ENCODE measurements around the gene DDA1. TPM values are rescaled to one million over a fixed set of nuclear protein-coding genes. Genes with fewer than 3 reads are reported as not detected.
"Not testable (repeated sequence)": the region's sequence is repeated elsewhere in the genome, so short reads cannot be mapped to it uniquely, and the experiment has no call there.

The DDA1 gene
- total RNA-seq, 1 donor from 2014 or later, result 30.4 TPM

GRCh38 chr19:17357078-17357666 is 47.8 kb downstream of the DDA1 start:
- DNase-seq, result no peak
- Histone ChIP-seq H3K27me3 (no peaks in the 10 kb centered on the region), H3K9me3 (no peaks in the 10 kb centered on the region), H3K36me3 (no peaks in the 10 kb centered on the region), H3K4me3 (no peak overlapping the region), H3K4me1 (peaks cover 8% of the 10 kb centered on the region), H3K27ac (peak overlapping the region; percentile 4)
- no peak for TF ChIP-seq CTCF (IDR thresholded peaks at IDR 0.05)
- no peak for ATAC-seq
- intact Hi-C loops (cut with DNase I), result no loop called here

- Histone ChIP-seq H3K27ac (peak overlapping the region; percentile 4), H3K27me3 (no peaks in the 10 kb centered on the region), H3K36me3 (no peaks in the 10 kb centered on the region), H3K4me1 (peaks cover 8% of the 10 kb centered on the region), H3K9me3 (no peaks in the 10 kb centered on the region), H3K4me3 (no peak overlapping the region)
- no peak for TF ChIP-seq CTCF (IDR thresholded peaks at IDR 0.05)
- peak; percentile 84 for ATAC-seq
- no peak for DNase-seq
- intact Hi-C loops (cut with DNase I), result no loop called here
Observed at GRCh38 chr19:17357724-17358123, 48.4 kb downstream of the DDA1 start.

- Histone ChIP-seq H3K9me3 (no peaks in the 10 kb centered on the region), H3K27ac (peak overlapping the region; percentile 4), H3K27me3 (no peaks in the 10 kb centered on the region), H3K4me1 (peaks cover 3% of the 10 kb centered on the region), H3K4me3 (no peak overlapping the region), H3K36me3 (no peaks in the 10 kb centered on the region)
- ATAC-seq, result peak; percentile 63
- intact Hi-C loops (cut with DNase I), result no loop called here
- DNase-seq, result no peak
- TF ChIP-seq CTCF (IDR thresholded peaks at IDR 0.05), result no peak
Observed at GRCh38 chr19:17358395-17358794, 49.0 kb downstream of the DDA1 start.

GRCh38 chr19:17359905-17360800 is 50.8 kb downstream of the DDA1 start:
- ATAC-seq, result no peak
- DNase-seq, result no peak
- no peak overlapping the region for H3K27ac ChIP-seq
- no peaks in the 10 kb centered on the region for H3K36me3 ChIP-seq
- no peaks in the 10 kb centered on the region for H3K27me3 ChIP-seq
- no peak for TF ChIP-seq CTCF (IDR thresholded peaks at IDR 0.05)
- H3K4me3 ChIP-seq, result no peak overlapping the region
- intact Hi-C loops (cut with DNase I), result no loop called here
- no peaks in the 10 kb centered on the region for H3K9me3 ChIP-seq
- H3K4me1 ChIP-seq, result peaks cover 3% of the 10 kb centered on the region

- H3K27me3 ChIP-seq; intact Hi-C loops (cut with DNase I): not testable (repeated sequence)
Observed at GRCh38 chr19:17363852-17364605, 54.7 kb downstream of the DDA1 start.

GRCh38 chr19:17365361-17365760 is 56.0 kb downstream of the DDA1 start:
- Histone ChIP-seq H3K27ac (no peak overlapping the region), H3K9me3 (no peaks in the 10 kb centered on the region), H3K4me1 (no peaks in the 10 kb centered on the region), H3K36me3 (no peaks in the 10 kb centered on the region), H3K4me3 (no peak overlapping the region), H3K27me3 (no peaks in the 10 kb centered on the region)
- ATAC-seq (no peak), DNase-seq (no peak)
- intact Hi-C loops (cut with DNase I), result no loop called here
- TF ChIP-seq CTCF (IDR thresholded peaks at IDR 0.05), result no peak

More at GRCh38 chr19:17363852-17364605, 54.7 kb downstream of the DDA1 start:
- H3K27ac ChIP-seq, H3K9me3 ChIP-seq, ATAC-seq, H3K4me3 ChIP-seq, DNase-seq, H3K36me3 ChIP-seq, H3K4me1 ChIP-seq: not testable (repeated sequence)
